HAP-1 (cell line): ENCODE data around the gene FXYD6.

ENCODE experiments used
- DNase-seq, 2 experiments: peaks; one replicate each; pipeline ENCODE4 v3.0.0-alpha.2; 2016 to 2020; ENCODE audit warnings: low spot score in 2 of 2
- H3K27me3 ChIP-seq: fragments of 250-450 bp; sonication (Bioruptor Pico); 2 replicates; pipeline ENCODE4 v1.5.1; 2020; ENCODE audit warnings: low read depth, mild to moderate bottlenecking, moderate library complexity
- H3K36me3 ChIP-seq: fragments of 250-450 bp; sonication (Bioruptor Pico); replicated peaks from 2 replicates; pipeline ENCODE4 v1.5.1; 2020; ENCODE audit warnings: mild to moderate bottlenecking
- H3K4me1 ChIP-seq: fragments of 250-450 bp; sonication (Bioruptor Pico); 2 replicates; pipeline ENCODE4 v1.5.1; 2020; ENCODE audit warnings: mild to moderate bottlenecking
- H3K4me3 ChIP-seq: fragments of 250-450 bp; sonication (Bioruptor Pico); 2 replicates; pipeline ENCODE4 v1.5.1; 2020; ENCODE audit warnings: mild to moderate bottlenecking, moderate library complexity
- H3K9me3 ChIP-seq: fragments of 250-450 bp; sonication (Bioruptor Pico); 2 replicates; pipeline ENCODE4 v1.5.1; 2020; ENCODE audit warnings: mild to moderate bottlenecking, moderate library complexity
- in situ Hi-C: fragments of 300-500 bp; cut with MboI; formaldehyde crosslinking; loops from 3 replicates; pipeline ENCODE4 v1.14.3; 2020; ENCODE audit warnings: low sequenced_read_pairs, inconsistent platforms, mixed read lengths

FXYD6 gene

DNA sequence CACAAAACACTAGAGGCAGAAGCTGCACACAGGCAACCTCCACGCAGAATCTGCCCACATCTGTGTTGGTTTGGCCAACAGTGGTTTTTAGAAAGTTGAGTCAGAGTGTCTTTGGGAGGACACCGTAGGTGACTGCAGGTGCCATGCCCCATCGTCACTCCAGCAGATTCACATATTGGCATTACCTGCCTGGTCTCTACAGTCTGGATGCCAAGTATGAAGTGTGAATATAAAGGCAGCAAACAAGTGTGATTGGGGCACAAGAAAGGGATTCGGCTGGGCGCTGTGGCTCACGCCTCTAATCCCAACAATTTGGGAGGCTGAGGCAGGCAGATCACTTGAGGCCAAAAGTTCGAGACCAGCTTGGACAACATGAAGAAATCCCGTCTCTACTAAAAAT, 40.9 kb downstream of the FXYD6 start:
- no peaks in the 10 kb centered on the region for H3K36me3 ChIP-seq
- H3K4me1 ChIP-seq = no peaks in the 10 kb centered on the region
- H3K9me3 ChIP-seq = no peaks in the 10 kb centered on the region
- in situ Hi-C loops = no loop called here
- H3K4me3 ChIP-seq = no peak overlapping the region
- H3K27me3 ChIP-seq = no peaks in the 10 kb centered on the region
- peak in 1 of 2 experiments; percentile 2 for DNase-seq

DNA sequence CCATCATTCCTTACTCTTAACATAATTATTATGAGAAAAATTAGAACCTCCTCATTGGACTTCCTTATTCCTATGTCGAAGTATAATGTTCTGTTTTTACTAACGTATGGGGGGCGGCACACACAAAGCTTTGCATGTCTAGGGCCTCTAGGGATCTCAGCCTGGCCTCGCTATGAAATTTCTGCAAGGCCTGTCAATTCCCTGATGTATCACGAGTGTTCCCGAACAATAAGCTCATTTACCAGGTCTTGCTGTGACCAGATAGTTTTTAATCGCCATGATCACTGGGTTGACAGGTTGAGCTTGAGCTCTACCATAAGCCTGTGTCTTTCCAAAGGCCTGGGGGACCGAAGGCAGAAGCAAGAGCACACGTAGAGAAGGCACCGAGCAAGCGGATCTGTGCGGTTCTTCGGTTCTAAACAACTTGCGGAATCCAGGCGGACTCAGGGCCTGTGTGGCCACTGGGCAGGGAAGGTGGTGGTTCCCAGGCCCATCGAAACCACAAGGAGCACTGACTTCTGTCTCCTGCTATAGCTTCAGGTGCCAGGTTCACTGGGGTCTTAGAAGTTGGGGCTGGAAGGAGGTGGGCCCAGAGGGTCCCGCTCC, 41.5 kb downstream of the FXYD6 start:
- no peaks in the 10 kb centered on the region for H3K27me3 ChIP-seq
- in situ Hi-C loops = no loop called here
- H3K9me3 ChIP-seq = no peaks in the 10 kb centered on the region
- no peak overlapping the region for H3K4me3 ChIP-seq
- H3K36me3 ChIP-seq = no peaks in the 10 kb centered on the region
- peak in 1 of 2 experiments; percentile 4 for DNase-seq
- H3K4me1 ChIP-seq = no peaks in the 10 kb centered on the region

DNA sequence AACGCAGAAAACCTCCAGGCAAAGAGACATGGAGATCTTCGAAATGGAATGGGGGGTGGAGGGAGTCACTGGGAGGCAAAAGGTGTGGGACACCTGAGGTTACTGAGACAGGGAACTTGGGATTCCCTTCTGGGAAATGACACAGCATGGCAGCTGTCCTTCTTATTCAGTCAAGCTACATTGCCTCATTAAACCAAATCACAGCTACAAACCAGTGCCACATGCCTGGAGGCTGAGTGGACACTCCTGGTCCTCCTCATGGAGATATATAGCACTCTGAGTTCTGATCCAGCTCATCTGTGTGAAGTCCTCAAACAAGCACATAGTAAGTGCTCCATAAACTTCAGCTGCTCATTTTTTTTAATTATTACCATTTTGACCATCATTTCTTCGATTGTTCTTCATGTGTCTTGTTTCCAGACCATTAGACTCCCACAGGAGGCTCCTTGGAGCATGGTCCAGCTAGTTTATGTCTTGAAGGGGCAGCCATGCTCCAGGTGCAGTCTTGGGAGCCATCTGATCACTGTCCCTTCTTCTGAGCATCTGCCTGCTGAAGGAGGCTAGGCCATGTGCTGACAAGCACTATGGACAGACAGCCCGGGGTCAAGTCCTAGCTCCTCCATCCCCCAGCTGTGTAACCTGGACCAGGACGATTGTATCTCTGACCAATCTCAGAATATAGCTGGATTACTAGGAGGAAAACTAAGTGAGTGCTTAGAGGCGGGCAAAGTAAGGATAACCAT, 42.2 kb downstream of the FXYD6 start:
- in situ Hi-C loops = no loop called here
- Histone ChIP-seq H3K9me3 (no peaks in the 10 kb centered on the region), H3K36me3 (no peaks in the 10 kb centered on the region), H3K4me1 (no peaks in the 10 kb centered on the region), H3K27me3 (no peaks in the 10 kb centered on the region), H3K4me3 (no peak overlapping the region)
- peak in 1 of 2 experiments; percentile 3 for DNase-seq

DNA sequence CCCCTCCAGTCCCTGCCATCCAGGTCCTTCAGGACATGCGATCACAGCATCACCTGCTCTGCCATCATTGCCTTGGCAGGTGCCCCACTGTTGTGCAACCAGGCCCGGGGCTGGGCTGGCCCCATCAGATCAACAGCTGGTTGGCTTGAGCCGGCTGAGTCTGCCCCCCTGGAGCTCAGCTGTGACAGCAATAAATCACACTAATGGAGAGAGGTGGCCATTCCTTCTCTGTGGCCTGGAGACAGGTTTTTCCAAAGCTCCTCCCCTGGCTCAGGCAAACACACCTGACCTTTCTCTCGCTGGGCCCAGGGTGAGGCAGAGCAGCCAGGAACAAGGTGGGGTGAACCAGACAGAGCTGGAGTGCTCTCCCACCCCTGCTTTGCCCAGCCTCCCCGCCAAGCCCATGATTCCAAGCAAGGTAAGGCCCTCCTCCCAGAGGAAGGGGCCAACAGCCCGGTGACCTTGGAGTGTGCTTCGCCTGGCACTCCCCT, 43.0 kb downstream of the FXYD6 start:
- in situ Hi-C loops = no loop called here
- Histone ChIP-seq H3K36me3 (no peaks in the 10 kb centered on the region), H3K4me1 (no peaks in the 10 kb centered on the region), H3K27me3 (no peaks in the 10 kb centered on the region), H3K4me3 (no peak overlapping the region), H3K9me3 (no peaks in the 10 kb centered on the region)
- peak in 1 of 2 experiments; percentile 7 for DNase-seq

DNA sequence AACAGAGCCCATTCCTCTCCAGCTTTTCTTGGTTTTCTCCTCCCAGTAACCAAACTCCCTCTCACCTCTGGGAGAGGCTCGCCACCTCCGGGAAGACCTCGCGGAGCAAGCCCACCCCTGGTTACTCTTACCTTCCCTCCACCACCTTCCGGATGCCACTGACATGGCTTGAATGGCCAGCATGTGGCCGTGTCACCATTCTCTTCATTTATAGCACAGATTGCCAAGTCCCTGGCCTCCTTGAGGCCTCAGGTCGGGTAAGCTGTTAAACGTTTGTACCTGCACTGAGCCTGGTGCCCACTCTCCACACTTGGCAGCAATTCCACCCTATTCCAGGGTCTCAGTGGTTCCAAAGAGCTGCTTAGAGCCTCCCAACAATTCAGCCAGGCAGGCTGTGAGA, 43.9 kb downstream of the FXYD6 start:
- Histone ChIP-seq H3K4me1 (no peaks in the 10 kb centered on the region), H3K27me3 (no peaks in the 10 kb centered on the region), H3K4me3 (no peak overlapping the region), H3K9me3 (no peaks in the 10 kb centered on the region), H3K36me3 (no peaks in the 10 kb centered on the region)
- peak in 1 of 2 experiments; percentile 6 for DNase-seq
- in situ Hi-C loops = no loop called here

DNA sequence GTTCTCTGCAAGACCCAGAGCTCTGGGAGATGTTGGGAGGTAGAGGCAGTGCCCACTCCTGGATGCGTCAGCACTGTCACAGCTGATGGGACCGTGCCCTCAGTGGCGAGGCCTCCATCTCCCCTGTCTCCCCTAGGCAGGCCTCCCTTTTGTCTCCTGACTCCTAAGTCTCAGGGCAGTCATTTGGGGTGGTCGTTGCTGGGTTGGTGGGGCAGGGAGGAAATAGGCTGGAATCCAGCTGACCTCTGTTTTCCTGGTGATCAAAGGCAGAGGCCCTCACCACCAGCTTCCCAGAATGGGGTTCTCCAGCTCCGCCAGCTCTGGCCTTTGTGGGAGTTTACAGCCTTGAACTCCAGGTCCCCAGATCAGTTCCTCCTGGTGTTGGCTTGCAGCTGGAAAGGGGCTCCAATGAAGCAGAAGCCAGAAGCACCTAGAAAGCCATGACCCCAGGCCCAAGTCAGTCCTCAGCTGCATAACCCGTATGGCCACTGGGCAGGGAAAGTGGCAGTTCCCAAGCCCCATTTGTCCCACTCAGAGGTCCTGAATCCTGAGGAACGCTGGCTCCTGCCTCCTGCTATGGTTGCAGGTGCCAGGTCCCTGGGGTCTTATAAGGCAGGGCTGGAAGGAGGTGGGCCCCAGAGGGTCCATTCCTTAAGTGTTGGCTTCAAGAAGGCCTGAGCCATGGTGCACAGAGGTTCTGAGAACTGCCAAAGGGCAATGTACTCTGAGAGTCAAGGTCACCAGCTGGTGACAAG, 44.6 kb downstream of the FXYD6 start:
- Histone ChIP-seq H3K27me3 (no peaks in the 10 kb centered on the region), H3K4me3 (no peak overlapping the region), H3K4me1 (no peaks in the 10 kb centered on the region), H3K36me3 (no peaks in the 10 kb centered on the region), H3K9me3 (no peaks in the 10 kb centered on the region)
- DNase-seq = peak in 1 of 2 experiments; percentile 5
- in situ Hi-C loops = no loop called here

DNA sequence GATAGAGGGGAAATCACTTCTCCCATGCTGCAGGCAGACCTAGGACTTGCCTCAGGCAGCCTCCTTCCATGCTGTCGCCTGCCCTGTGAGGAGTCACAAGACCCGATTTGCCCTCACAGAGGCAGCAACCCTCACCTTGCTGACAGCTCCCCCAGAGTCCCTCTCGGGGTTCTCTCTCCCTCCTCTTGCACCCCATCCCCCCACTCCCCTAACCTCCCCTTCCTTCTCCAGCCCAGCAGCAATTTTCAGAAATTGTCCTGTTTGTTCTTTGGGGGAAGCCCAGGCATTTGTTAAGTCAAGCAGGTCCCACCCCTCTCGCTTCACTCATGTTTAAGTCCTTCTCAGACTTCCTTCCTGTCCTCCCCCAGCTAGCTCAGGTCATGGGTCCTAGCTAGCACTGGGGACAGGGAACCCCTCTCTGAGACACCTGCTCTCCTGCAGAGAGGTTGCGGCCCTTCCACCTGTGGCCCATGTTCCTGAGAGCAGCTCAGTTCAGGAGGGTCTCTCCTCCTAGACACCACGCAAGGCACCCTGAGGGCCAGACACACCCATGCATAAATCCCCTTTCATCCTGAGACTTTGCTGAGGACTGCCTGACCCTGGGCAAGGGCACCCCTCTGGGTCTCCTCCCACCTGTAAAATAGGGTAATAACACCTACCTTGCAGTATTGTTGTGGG, 45.6 kb downstream of the FXYD6 start:
- Histone ChIP-seq H3K4me1 (no peaks in the 10 kb centered on the region), H3K27me3 (no peaks in the 10 kb centered on the region), H3K36me3 (no peaks in the 10 kb centered on the region), H3K9me3 (no peaks in the 10 kb centered on the region), H3K4me3 (no peak overlapping the region)
- DNase-seq = peak in 1 of 2 experiments; percentile 5
- in situ Hi-C loops = no loop called here

DNA sequence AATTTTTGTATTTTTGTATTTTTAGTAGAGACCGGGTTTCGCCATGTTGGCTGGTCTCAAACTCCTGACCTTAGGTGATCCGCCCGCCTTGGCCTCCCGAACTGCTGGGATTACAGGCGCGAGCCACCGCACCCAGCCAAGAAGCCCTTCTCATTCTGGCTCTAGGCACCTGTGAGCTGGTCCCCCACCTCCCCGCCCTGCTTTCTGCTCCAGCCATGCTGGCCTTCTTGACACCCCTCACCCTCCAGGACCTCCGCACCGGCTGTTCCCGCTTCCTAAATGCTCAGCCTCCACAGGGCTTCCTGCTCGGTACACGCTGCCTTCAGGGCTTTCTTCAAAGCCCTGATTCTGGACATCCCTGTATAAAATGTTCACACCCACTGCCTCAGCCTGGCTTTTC, 46.4 kb downstream of the FXYD6 start:
- H3K9me3 ChIP-seq = no peaks in the 10 kb centered on the region
- peak in 1 of 2 experiments; percentile 6 for DNase-seq
- no peaks in the 10 kb centered on the region for H3K4me1 ChIP-seq
- in situ Hi-C loops = no loop called here
- no peak overlapping the region for H3K4me3 ChIP-seq
- H3K36me3 ChIP-seq = no peaks in the 10 kb centered on the region
- no peaks in the 10 kb centered on the region for H3K27me3 ChIP-seq

DNA sequence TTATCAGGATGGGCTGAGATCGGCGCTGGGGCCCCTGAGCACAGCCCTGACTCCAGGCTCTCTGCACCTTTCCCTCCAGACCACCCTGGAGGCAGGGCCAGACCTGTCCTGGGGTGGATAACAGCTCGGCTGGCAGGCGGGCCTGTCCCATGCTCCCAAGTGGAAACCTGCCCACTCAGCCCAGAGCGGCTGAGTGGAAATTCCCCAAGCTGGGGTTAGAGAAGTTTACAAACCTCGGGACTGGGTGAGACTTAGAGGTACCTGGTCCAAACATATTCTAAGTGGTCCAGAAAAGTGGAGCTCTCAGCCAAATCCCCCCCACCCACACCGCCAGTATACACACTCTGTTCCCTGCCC, 47.1 kb downstream of the FXYD6 start:
- no peak overlapping the region for H3K4me3 ChIP-seq
- H3K27me3 ChIP-seq = no peaks in the 10 kb centered on the region
- no peaks in the 10 kb centered on the region for H3K9me3 ChIP-seq
- no peaks in the 10 kb centered on the region for H3K4me1 ChIP-seq
- DNase-seq = peak in 1 of 2 experiments; percentile 2
- in situ Hi-C loops = no loop called here
- no peaks in the 10 kb centered on the region for H3K36me3 ChIP-seq

DNA sequence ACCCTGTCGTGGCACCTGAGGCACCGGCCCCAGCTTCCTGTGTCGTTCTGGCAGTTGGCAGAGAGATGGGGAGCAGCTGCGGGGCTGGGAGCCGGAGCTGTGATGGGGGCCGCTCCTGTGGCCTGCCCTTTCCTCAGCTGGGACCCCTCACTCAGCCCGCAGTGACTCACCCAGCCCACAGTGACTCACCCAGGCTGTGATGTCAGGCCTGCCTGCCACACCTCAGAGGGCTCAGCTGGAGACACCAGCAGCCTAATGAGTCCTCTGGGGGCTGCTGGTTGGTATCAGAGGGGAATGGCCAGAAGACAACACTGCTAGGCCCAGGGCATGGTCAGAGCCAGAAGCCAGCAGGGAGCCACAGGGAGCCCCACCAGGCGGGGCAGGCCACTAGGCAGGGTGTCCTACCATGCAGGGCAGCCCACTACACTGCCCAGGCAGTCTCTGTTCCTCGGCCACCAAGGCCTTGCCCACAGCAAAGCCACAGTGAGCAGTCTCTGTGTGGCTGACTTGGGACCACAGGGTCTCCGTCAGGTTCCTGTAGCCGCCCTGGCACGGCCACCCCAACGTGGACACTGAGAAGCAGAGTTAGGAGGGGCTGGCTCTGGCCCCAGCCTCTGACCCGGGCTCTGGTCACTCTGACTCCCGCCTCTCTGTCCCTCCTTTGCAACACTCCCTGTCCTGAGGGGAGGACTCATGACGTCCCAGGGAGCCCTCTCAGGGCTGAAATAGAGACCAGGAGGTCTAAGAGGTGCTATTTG, 47.7 kb downstream of the FXYD6 start:
- in situ Hi-C loops = no loop called here
- Histone ChIP-seq H3K36me3 (no peaks in the 10 kb centered on the region), H3K4me3 (no peak overlapping the region), H3K4me1 (no peaks in the 10 kb centered on the region), H3K9me3 (no peaks in the 10 kb centered on the region), H3K27me3 (no peaks in the 10 kb centered on the region)
- no peak for DNase-seq

DNA sequence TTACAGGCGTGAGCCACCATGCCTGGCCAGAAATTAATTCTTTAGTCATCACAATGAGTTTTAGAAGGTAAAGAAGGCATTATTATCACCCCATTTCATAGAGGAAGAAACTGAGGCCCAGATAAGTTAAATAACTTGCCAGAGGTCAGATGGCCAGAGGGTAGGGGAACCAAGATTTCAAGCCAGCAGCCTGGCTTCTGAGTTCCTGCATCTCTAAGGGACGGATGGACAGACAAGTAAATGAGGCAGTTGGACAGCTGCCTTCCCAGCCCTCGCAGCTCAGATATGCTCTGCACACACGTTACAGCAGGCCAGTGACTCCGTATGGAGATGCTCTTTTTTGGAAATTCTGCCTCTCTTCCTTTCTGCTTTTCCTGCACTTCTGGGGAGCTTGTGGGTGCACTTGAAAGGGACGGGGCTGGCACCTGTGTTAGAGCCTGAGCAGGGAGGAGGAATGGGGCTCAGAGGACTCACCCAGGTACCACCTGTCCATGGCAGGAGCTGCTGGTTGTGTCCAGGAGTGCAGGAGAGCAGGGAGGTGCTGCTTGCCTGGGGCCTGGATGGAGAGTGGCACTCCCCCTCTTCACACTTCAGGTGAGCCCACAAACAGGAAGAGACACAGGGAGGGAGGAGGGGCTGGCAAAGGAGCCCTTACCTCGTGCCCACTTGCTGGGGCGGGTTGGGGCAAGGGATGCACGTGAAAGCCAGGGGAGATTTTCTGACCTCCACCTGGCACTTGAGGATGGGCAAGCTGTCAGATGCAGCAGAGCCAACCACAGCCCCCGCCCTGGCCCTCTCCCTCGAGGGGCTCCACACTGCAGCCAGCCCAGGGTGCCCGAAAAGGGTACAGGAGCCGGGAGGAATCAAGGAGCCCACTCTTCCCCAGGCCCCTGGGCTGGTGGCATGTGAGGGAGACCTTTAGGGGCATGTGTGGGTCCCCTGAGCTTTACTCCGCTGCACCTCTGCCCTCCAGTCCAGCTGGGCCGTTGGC, 48.6 kb downstream of the FXYD6 start:
- in situ Hi-C loops = no loop called here
- H3K4me1 ChIP-seq = no peaks in the 10 kb centered on the region
- peak in 1 of 2 experiments; percentile 5 for DNase-seq

DNA sequence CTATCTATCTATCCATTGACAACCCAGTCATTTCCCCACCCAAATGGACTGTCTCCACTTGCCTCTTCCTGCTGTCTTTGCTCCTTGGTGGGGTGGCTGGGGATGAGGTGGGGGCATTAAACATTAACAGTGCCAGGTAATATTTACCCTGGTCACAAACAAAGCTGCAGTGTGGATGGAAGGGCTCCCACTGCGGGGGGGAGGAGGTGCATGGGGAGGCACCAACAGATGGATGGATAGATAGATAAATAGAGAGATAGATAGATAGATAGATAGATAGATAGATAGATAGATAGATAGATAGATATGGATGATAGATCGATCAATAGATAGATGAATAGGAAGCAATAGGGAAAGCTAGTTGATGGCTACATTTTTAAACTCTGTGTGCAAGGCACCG, 49.6 kb downstream of the FXYD6 start:
- DNase-seq = peak in 1 of 2 experiments; percentile 2
- Histone ChIP-seq H3K4me3 (no peak overlapping the region), H3K9me3 (no peaks in the 10 kb centered on the region), H3K4me1 (no peaks in the 10 kb centered on the region), H3K27me3 (no peaks in the 10 kb centered on the region), H3K36me3 (no peaks in the 10 kb centered on the region)
- in situ Hi-C loops = no loop called here

More for the DNA sequence above, 48.6 kb downstream of the FXYD6 start:
- Histone ChIP-seq H3K4me3 (no peak overlapping the region), H3K9me3 (no peaks in the 10 kb centered on the region), H3K27me3 (no peaks in the 10 kb centered on the region), H3K36me3 (no peaks in the 10 kb centered on the region)
